Measurements from ENCODE around the gene ZNF319. TPM values are rescaled to one million over a fixed set of nuclear protein-coding genes. Genes with fewer than 3 reads are reported as not detected.

Gene ZNF319
- polyA plus RNA-seq, 1 donor (not counting 4 experiments of a cell fraction or from before 2014, with no cell fraction given), result 3.3 TPM

DNA sequence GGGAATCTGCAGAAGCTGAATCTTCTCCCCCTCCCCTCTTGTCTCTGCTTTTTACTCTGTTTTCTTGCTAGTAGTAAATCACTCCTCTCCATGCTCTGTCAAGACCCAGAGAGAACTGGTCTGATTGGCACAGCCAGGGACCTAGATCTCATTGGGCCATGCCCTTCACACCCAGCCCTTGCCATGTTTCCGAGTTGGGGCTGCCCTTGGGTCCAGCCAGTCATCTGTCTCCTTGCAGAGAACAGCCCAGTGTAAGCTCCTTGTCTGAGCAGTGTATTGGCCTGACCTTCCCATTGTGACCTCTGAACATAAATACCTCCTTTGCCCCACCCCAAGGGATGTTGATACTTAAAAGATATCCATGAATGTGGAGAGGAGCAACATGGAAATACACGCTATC, 28.9 kb upstream of the ZNF319 start:
- H2AFZ ChIP-seq (ENCODE audit: control insufficient read depth, low read length), result no peak overlapping the region
- H3K9ac ChIP-seq (ENCODE audit: control insufficient read depth, extremely low read depth, insufficient read depth, low read length), result no peak overlapping the region
- no peak for DNase-seq (ENCODE audit: low read depth, low spot score)
- no peaks in the 10 kb centered on the region for H3K9me3 ChIP-seq (ENCODE audit: control insufficient read depth, low read depth, low read length)
- H3K9me1 ChIP-seq (ENCODE audit: control insufficient read depth, extremely low read depth, insufficient read depth, low read length), result no peaks in the 10 kb centered on the region
- no peak overlapping the region for H3K4me3 ChIP-seq (ENCODE audit: control insufficient read depth in 2 of 3, extremely low read depth in 1 of 3, insufficient read depth in 2 of 3, low read depth in 1 of 3, low read length in 3 of 3)
- no peak overlapping the region for H3K4me2 ChIP-seq (ENCODE audit: control insufficient read depth, extremely low read depth, insufficient read depth, low read depth, low read length)
- no peaks in the 10 kb centered on the region for H3K79me2 ChIP-seq (ENCODE audit: control insufficient read depth, insufficient read depth, low read length)
- no peaks in the 10 kb centered on the region for H3K27me3 ChIP-seq (ENCODE audit: control insufficient read depth, extremely low read depth, insufficient read depth, low read length)
- H3K27ac ChIP-seq (ENCODE audit: control insufficient read depth, insufficient read depth, low read length), result no peak overlapping the region
- H3K4me1 ChIP-seq (ENCODE audit: control insufficient read depth, extremely low read depth, insufficient read depth, low read length), result peaks cover 14% of the 10 kb centered on the region
- H3K36me3 ChIP-seq (ENCODE audit: control insufficient read depth in 2 of 2, extremely low read depth in 1 of 2, insufficient read depth in 2 of 2, low read length in 2 of 2), result no peaks in the 10 kb centered on the region
- H4K20me1 ChIP-seq (ENCODE audit: control insufficient read depth, extremely low read depth, insufficient read depth, low read length), result no peaks in the 10 kb centered on the region
- FAIRE-seq, result no peak
- dilution Hi-C loops (cut with MboI; ENCODE audit: extremely low pct_ligation_motif_present, low sequenced_read_pairs), result no loop called here
- TF ChIP-seq EZH2 (IDR thresholded peaks at IDR 0.05; ENCODE audit: low read length), result no peak
- TF ChIP-seq, protein P1, sequence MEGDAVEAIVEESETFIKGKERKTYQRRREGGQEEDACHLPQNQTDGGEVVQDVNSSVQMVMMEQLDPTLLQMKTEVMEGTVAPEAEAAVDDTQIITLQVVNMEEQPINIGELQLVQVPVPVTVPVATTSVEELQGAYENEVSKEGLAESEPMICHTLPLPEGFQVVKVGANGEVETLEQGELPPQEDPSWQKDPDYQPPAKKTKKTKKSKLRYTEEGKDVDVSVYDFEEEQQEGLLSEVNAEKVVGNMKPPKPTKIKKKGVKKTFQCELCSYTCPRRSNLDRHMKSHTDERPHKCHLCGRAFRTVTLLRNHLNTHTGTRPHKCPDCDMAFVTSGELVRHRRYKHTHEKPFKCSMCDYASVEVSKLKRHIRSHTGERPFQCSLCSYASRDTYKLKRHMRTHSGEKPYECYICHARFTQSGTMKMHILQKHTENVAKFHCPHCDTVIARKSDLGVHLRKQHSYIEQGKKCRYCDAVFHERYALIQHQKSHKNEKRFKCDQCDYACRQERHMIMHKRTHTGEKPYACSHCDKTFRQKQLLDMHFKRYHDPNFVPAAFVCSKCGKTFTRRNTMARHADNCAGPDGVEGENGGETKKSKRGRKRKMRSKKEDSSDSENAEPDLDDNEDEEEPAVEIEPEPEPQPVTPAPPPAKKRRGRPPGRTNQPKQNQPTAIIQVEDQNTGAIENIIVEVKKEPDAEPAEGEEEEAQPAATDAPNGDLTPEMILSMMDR (optimal IDR thresholded peaks at IDR 0.05 in 1 of 3, IDR thresholded peaks at IDR 0.05 in 1 of 3, conservative IDR thresholded peaks at IDR 0.05 in 1 of 3; ENCODE audit: extremely low read depth in 1 of 3, insufficient read depth in 2 of 3, low read length in 3 of 3), result no peak

DNA sequence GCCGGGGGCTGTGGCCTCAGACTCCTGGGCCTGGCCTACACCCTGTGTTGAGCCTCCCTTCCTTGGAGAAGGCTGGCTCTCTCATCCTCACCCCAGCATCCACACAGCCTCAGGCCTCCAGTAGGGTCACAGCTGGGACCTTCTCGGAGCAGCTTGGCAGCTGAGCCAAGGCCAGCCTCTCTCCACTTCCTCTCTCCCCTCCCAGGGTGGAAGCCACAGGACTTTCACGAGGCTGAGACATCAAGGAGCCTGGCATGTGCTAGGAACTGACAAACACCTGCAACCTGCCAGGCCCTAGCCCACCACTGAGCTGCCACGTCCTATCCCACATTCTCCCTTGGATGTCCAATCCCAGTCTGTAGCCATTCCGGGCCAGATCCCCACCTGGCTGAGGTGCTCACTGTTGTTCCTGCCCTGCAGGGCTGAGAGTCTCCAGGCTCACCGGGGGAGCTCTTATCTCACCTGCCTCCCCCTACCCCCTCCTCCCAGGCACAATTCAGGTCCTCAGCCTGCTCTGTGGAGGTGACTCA, 28.1 kb upstream of the ZNF319 start:
- no peak overlapping the region for H3K4me3 ChIP-seq (ENCODE audit: control insufficient read depth in 2 of 3, extremely low read depth in 1 of 3, insufficient read depth in 2 of 3, low read depth in 1 of 3, low read length in 3 of 3)
- H2AFZ ChIP-seq (ENCODE audit: control insufficient read depth, low read length), result no peak overlapping the region
- no peaks in the 10 kb centered on the region for H3K9me3 ChIP-seq (ENCODE audit: control insufficient read depth, low read depth, low read length)
- FAIRE-seq (no peak), DNase-seq (ENCODE audit: low read depth, low spot score) (no peak)
- no peaks in the 10 kb centered on the region for H3K79me2 ChIP-seq (ENCODE audit: control insufficient read depth, insufficient read depth, low read length)
- H3K9ac ChIP-seq (ENCODE audit: control insufficient read depth, extremely low read depth, insufficient read depth, low read length), result no peak overlapping the region
- H3K27me3 ChIP-seq (ENCODE audit: control insufficient read depth, extremely low read depth, insufficient read depth, low read length), result no peaks in the 10 kb centered on the region
- no peak overlapping the region for H3K4me2 ChIP-seq (ENCODE audit: control insufficient read depth, extremely low read depth, insufficient read depth, low read depth, low read length)
- no peak overlapping the region for H3K27ac ChIP-seq (ENCODE audit: control insufficient read depth, insufficient read depth, low read length)
- TF ChIP-seq EZH2 (IDR thresholded peaks at IDR 0.05; ENCODE audit: low read length), result no peak
- TF ChIP-seq, protein P1 (optimal IDR thresholded peaks at IDR 0.05 in 1 of 3, IDR thresholded peaks at IDR 0.05 in 1 of 3, conservative IDR thresholded peaks at IDR 0.05 in 1 of 3; ENCODE audit: extremely low read depth in 1 of 3, insufficient read depth in 2 of 3, low read length in 3 of 3), result no peak
- dilution Hi-C loops (cut with MboI; ENCODE audit: extremely low pct_ligation_motif_present, low sequenced_read_pairs), result no loop called here
- H3K9me1 ChIP-seq (ENCODE audit: control insufficient read depth, extremely low read depth, insufficient read depth, low read length), result no peaks in the 10 kb centered on the region
- peaks cover 15% of the 10 kb centered on the region for H3K4me1 ChIP-seq (ENCODE audit: control insufficient read depth, extremely low read depth, insufficient read depth, low read length)
- no peaks in the 10 kb centered on the region for H4K20me1 ChIP-seq (ENCODE audit: control insufficient read depth, extremely low read depth, insufficient read depth, low read length)
- no peaks in the 10 kb centered on the region for H3K36me3 ChIP-seq (ENCODE audit: control insufficient read depth in 2 of 2, extremely low read depth in 1 of 2, insufficient read depth in 2 of 2, low read length in 2 of 2)

All from keratinocyte (primary cell).